ENCODE data around the gene MOXD1.

The MOXD1 gene

DNA sequence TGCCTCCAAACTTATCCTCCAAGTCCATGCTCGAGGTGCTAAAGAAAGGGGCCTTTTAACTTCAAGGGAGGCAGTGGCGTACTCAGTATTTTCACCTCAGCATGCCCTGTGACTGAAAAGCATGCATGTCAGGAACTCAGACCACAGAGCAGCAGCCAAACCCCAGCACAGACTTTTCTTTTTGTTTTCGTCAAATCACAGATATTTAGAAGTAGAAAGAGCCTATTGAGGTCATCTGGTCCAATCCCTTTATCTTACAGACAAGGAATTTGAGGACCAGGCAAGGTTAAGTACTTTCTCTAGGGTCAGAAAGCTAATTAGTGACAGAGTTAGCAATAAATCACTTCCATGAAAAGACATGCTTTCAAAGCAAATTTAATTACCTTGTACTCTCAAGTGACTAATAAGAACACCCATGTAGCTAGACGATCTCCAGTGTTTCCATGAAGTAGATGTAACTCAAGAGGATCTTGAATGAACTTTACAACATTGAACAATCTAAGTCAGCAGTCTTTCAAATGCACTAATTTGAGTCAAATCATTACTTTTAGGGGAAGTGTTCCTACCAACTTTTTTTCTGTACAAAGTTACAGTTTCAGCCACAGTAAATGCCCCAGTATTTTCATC lies 35.9 kb downstream of the MOXD1 start:
- Histone ChIP-seq H3F3A (ENCODE audit: insufficient read depth, low read length) (0 out of 2 replicates have a peak, but pooled peaks cover 3% of the 10 kb centered on the region), H3K27me3 (ENCODE audit: insufficient read depth, low read length) (no peaks in the 10 kb centered on the region), H3K4me2 (ENCODE audit: low read length) (peak overlapping the region; percentile 43), H3K4me3 (ENCODE audit: low read depth, low read length, poor library complexity, severe bottlenecking) (no peak overlapping the region), H3K9me3 (ENCODE audit: low read length) (no peaks in the 10 kb centered on the region), H3K9ac (ENCODE audit: low read length) (peak overlapping the region; percentile 25; the same call in 1 of the 2 replicates), H3K4me1 (ENCODE audit: insufficient read depth, low read length, severe bottlenecking) (peaks cover 59% of the 10 kb centered on the region), H2AFZ (ENCODE audit: low read length) (peak overlapping the region; percentile 29; the same call in 1 of the 2 replicates), H3K36me3 (ENCODE audit: insufficient read depth, low read length) (no peaks in the 10 kb centered on the region), H3K9me2 (ENCODE audit: low read depth, low read length) (no peaks in the 10 kb centered on the region), H4K20me1 (ENCODE audit: insufficient read depth, low read length) (no peaks in the 10 kb centered on the region), H3K27ac (ENCODE audit: low read depth, low read length, poor library complexity, severe bottlenecking) (peak overlapping the region; percentile 73), H3K79me2 (ENCODE audit: insufficient read depth, low read length) (no peaks in the 10 kb centered on the region)
- TF ChIP-seq CTCF (IDR thresholded peaks at IDR 0.05; ENCODE audit: low read length) (no peak), EZH2 (IDR thresholded peaks at IDR 0.05; ENCODE audit: borderline replicate concordance, low read length) (no peak)

- H3K27me3 ChIP-seq (ENCODE audit: insufficient read depth, low read length): no peaks in the 10 kb centered on the region
- H3K36me3 ChIP-seq (ENCODE audit: insufficient read depth, low read length): no peaks in the 10 kb centered on the region
- no peak overlapping the region; the same call in 1 of the 2 replicates for H3K9ac ChIP-seq (ENCODE audit: low read length)
- no peaks in the 10 kb centered on the region for H3K9me3 ChIP-seq (ENCODE audit: low read length)
- H3F3A ChIP-seq (ENCODE audit: insufficient read depth, low read length): 0 out of 2 replicates have a peak, but pooled peaks cover 3% of the 10 kb centered on the region
- no peak for TF ChIP-seq EZH2 (IDR thresholded peaks at IDR 0.05; ENCODE audit: borderline replicate concordance, low read length)
- TF ChIP-seq CTCF (IDR thresholded peaks at IDR 0.05; ENCODE audit: low read length): no peak
- H3K4me3 ChIP-seq (ENCODE audit: low read depth, low read length, poor library complexity, severe bottlenecking): no peak overlapping the region
- no peaks in the 10 kb centered on the region for H3K9me2 ChIP-seq (ENCODE audit: low read depth, low read length)
- no peak overlapping the region for H2AFZ ChIP-seq (ENCODE audit: low read length)
- H3K27ac ChIP-seq (ENCODE audit: low read depth, low read length, poor library complexity, severe bottlenecking): peak overlapping the region; percentile 73
- H4K20me1 ChIP-seq (ENCODE audit: insufficient read depth, low read length): no peaks in the 10 kb centered on the region
- H3K79me2 ChIP-seq (ENCODE audit: insufficient read depth, low read length): no peaks in the 10 kb centered on the region
- H3K4me2 ChIP-seq (ENCODE audit: low read length): 0 out of 2 replicates have a peak overlapping the region, but pooled peaks have one; percentile 43
- peaks cover 67% of the 10 kb centered on the region for H3K4me1 ChIP-seq (ENCODE audit: insufficient read depth, low read length, severe bottlenecking)
Measured at GRCh38 chr6:132364306-132365074, 36.8 kb downstream of the MOXD1 start.

- peak overlapping the region; percentile 50; the same call in 1 of the 2 replicates for H2AFZ ChIP-seq (ENCODE audit: low read length)
- no peaks in the 10 kb centered on the region for H3K36me3 ChIP-seq (ENCODE audit: insufficient read depth, low read length)
- H3K27me3 ChIP-seq (ENCODE audit: insufficient read depth, low read length): no peaks in the 10 kb centered on the region
- peaks cover 75% of the 10 kb centered on the region for H3K4me1 ChIP-seq (ENCODE audit: insufficient read depth, low read length, severe bottlenecking)
- H3K9ac ChIP-seq (ENCODE audit: low read length): no peak overlapping the region
- H3K4me3 ChIP-seq (ENCODE audit: low read depth, low read length, poor library complexity, severe bottlenecking): no peak overlapping the region
- no peaks in the 10 kb centered on the region for H4K20me1 ChIP-seq (ENCODE audit: insufficient read depth, low read length)
- H3K9me3 ChIP-seq (ENCODE audit: low read length): no peaks in the 10 kb centered on the region
- peak overlapping the region; percentile 46 for H3K4me2 ChIP-seq (ENCODE audit: low read length)
- no peaks in the 10 kb centered on the region for H3K9me2 ChIP-seq (ENCODE audit: low read depth, low read length)
- no peaks in the 10 kb centered on the region for H3K79me2 ChIP-seq (ENCODE audit: insufficient read depth, low read length)
- H3K27ac ChIP-seq (ENCODE audit: low read depth, low read length, poor library complexity, severe bottlenecking): peak overlapping the region; percentile 67
- TF ChIP-seq CTCF (IDR thresholded peaks at IDR 0.05; ENCODE audit: low read length) (no peak), EZH2 (IDR thresholded peaks at IDR 0.05; ENCODE audit: borderline replicate concordance, low read length) (no peak)
- H3F3A ChIP-seq (ENCODE audit: insufficient read depth, low read length): 0 out of 2 replicates have a peak, but pooled peaks cover 3% of the 10 kb centered on the region
Measured at GRCh38 chr6:132362442-132363185, 38.7 kb downstream of the MOXD1 start.

Data from OCI-LY1 (cell line).